ENCODE results near the gene COPZ2.
"Not testable (repeated sequence)": the region's sequence is repeated elsewhere in the genome, so short reads cannot be mapped to it uniquely, and the experiment has no call there.

COPZ2 gene, protein sequence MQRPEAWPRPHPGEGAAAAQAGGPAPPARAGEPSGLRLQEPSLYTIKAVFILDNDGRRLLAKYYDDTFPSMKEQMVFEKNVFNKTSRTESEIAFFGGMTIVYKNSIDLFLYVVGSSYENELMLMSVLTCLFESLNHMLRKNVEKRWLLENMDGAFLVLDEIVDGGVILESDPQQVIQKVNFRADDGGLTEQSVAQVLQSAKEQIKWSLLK

DNA sequence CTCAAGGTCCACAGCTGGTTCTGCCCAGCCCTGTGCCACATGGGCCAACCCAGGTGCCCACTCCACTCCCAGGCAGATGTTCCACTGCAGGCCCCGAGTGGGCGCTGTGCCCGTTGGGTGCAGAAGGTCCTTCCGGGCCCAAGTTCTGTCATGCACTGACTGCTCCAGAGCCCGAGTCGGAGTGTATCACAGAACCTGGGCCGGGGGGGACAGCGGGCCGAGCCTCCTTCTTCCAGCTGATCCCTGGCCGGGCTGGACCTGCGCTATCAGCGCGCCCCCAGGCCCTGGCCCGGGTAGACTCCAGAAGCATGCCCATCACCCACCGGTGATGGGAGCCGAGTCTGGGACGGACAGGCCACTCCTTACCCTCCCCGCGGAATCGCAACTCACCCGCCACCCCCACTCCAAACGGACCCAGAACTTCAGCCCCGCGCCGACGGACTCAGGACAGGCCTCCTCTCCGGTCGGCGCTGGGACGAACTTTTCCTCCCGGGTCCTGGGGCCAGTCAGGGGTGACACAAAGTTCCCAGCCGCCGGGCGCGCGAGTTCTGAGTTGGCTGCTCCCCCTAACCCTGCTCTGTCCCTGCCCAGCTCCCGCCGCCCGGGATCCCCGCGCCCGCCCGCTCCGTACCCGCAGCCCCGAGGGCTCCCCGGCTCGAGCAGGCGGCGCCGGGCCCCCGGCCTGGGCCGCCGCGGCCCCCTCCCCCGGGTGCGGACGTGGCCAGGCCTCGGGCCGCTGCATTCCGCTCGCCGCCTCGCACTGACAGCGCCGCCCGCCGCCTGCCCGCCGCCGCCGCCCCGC, at the start of gene COPZ2:
Gene COPZ2 (minus strand): TSS at position 762 of the 802 bp plus-strand sequence. CDS start 20 bp downstream, at position 742.
- peak; percentile 62 for DNase-seq

DNA sequence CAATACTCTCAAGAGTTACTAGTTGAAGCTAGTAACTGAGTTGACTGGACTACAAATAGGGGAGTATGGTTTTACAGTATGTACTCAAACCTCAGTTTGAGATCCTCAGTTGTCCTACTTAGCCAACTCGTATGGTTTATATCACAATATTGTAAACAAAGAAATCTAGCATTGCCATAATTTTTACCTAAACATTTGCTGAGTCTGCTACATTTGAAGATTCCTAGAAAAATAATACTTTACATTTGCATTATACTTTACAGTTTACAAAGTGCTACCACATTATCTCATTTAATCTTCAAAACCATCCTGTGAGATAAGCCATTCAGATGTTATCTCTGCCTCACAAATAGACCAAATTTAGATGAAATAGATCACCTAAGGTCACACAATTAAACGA, 47.3 kb upstream of the COPZ2 start:
- no peak for DNase-seq

DNA sequence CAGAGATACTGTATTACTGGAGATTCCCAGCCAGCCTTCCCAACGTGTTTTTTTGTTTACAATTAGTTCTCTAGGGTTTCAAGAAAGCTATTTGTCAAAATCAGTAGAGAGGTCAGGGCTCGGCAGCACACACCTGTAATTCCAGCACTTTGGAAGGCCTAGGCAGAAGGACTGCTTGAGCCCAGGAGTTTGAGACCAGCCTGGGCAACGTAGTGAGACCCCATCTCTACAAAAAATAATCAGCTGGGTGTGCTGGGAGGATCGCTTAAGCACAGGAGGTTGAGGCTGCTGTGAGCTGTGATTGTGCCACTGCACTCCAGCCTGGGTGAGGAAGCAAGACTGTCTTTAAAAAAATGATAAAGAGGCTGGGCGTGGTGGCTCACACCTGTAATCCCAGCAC, 44.3 kb upstream of the COPZ2 start:
- DNase-seq, result no peak

DNA sequence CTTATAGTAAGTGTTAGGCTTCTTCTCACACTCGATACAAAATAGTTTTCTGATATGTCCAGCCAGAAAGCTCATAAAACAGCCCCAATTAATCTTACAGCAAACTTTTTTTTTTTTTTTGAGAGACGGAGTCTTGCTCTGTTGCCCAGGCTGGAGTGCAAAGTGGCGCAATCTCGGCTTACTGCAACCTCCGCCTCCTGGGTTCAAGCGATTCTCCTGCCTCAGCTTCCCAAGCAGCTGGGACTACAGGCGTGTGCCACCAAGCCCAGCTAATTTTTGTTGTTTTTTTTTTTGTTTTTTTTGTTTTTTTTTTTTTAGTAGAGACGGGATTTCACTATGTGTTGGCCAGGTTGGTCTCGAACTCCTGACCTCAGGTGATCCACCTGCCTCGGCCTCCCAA, 39.6 kb upstream of the COPZ2 start:
- not testable (repeated sequence) for DNase-seq

DNA sequence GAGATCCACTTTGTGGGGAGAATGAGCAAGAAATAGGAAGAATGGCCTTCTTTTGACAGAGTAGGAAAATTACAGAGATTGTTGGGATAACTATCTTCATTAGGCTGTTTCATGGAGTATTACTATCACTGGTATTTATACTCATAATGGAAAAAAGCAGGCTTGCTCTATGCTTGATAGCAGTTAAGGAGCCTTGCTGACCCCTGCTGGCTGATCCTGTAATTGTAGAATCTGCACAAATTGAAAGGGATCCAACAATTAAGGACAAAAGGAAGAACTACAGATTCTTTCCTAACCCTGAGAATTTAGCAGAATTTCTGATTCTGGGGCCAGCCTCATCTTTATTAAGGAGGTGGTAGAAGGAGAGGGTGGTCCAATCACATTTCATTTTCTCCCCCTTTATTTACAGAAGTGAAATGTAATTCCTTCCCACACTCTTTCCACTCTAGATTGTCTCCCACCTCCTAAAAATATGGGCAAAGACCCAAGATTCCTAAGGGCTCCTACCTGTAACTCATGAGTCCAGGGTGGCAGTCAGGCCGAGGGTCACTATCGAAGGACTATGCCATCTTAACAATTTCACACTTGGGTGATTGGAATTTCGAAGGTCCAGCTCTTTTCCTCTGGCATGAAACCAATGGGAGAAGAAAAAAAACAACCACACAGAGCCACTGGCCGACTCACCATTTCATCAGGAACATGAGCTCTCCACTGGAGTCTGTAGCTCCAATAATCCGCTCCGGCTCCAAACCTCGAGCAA, 36.9 kb upstream of the COPZ2 start:
- peak; percentile 71 for DNase-seq

DNA sequence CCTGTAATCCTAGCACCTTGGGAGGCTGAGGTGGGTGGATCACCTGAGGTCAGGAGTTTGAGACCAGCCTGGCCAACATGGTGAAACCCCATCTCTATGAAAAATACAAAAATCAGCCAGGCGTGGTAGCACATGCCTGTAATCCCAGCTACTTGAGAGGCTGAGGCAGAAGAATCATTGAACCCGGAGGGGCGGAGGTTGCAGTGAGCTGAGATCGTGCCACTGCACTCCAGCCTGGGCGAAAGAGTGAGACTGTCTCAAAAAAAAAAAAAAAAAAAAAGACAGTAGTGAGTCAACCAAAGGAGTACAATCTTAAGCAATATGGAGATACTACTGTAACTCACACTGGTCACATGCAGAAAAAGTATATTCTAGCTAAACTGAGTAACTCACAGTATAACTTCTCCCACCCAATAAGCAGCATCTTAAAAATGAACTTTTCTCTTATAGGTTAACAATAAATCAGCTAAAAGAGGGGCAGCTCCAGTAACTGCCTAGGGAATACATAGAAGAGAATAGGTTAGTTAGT, 36.0 kb upstream of the COPZ2 start:
- DNase-seq, result not testable (repeated sequence)

DNA sequence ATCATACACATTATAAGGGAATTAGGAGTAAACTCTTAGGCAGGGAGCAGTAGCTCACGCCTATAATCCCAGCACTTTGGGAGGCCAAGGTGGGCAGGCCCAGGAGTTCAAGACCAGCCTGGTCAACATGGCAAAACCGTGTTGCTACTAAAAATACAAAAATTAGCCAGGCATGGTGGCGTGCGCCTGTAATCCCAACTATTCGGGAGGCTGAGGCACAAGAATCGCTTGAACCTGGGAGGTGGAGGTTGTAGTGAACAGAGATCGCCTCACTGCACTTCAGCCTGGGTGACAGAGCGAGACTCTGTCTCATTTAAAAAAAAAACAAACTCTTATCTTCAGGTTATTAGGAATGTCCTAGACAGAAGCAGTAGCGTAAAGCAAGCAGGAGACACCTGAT, 35.2 kb upstream of the COPZ2 start:
- not testable (repeated sequence) for DNase-seq

DNA sequence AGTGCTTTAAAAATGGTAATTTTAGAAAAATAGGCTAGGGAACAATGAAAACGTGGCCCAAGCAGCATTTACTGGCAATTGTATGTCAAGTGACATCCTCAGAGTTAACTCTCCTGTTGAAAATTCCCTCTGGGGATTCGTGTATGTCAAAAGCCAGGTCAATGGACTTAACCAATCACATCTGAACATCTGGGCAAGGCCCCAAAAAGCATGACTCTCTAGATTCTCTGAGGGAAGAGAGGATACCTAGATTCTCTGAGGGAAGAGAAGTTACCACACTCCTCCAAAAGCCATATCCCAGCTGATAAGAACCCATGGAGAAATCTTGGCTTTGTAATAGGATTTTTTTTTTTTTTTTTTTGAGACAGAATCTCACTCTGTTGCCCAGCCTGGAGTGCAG, 34.1 kb upstream of the COPZ2 start:
- DNase-seq, result no peak

DNA sequence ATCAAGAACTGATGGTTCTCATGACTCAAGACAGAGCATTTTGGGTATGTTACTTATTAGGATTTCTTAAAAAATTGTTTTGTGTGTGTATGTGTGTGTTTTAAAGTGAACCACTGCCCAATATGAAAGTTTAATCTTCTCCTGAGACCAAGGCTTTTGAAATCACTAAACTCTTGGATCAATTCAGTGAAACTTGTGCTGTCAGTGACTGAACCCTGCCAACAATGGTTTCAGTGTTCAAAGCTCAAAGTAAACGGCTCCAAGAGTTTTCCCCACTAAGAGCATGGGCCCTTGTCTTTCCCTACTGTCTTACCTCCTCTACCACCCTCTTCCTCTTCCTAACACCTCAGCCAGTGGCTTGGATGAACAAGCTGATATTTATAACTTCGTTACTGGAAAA, 32.6 kb upstream of the COPZ2 start:
- DNase-seq, result no peak

DNA sequence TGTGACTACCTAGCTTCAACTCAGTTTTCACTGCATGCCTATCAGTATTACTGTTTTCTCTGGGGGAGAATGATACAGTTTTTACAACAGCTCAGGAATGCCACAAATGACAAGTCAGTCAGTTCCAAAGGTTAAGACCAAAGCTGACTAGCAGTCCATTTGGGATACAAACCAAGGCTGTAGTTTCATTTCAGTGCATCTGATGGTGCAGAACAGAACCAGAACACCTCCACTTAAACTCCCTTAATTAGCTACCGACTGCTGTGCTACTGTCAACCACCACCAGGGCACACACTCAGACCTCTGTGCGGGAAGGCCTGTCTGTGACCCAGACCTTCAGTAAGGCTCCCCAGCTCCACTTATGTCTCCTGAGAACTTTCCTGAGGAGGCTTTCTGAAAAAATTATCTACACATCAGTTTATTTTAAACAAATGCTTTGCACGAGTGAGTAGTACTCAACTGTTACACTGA, 30.9 kb upstream of the COPZ2 start:
- DNase-seq, result no peak

DNA sequence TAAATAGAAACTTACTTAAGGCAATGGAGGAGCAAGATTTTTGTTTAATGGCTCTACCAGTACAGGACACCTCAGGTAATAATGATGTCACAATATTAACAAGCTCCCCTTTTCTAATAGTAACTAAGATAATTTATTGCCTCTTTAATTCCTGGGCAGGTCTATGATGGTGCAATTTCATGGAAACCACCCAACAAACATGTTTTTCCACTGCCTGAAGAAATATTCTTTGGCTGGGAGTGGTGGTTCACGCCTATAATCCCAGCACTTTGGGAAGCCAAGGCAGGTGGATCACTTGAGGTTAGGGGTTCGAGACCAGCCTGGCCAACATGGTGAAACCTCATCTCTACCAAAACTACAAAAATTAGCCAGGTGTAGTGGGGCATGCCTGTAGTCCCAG, 30.2 kb upstream of the COPZ2 start:
- not testable (repeated sequence) for DNase-seq

DNA sequence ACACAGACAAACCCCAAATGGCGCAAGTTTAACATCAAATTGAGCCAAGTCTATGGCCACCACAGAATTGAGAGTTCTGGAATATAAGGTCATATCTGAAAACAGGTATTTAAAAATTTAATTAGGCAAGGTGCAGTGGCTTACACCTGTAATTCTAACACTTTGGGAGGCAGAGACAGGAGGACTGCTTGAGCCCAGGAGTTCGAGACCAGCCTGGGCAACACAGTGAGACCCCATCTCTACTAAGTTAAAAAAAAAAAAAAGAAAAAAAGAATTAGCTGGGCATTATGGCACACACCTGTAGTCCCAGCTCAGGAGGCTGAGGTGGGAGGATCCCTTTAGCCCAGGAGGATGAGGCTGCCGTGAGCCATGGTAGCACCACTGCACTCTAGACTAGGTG, 29.6 kb upstream of the COPZ2 start:
- no peak for DNase-seq

DNA sequence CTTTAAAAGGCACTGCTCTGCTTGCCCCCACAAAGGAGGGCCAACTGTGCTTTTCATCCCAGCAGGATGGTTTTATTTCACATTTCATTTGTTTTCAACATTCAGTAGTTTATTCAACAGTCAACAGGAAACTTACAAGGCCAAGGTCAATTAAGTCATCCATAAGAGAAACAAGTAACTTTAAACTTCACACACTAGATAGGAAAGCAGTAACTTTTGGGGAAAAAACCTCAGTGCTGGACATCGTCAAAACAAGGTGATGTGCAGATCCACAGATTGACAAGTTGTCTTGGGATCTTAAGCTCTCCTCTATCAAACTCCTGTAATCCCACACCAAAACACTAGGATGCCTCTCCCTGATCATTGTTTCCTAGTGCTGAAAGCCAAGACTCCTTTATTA, 29.1 kb upstream of the COPZ2 start:
- DNase-seq, result no peak

DNA sequence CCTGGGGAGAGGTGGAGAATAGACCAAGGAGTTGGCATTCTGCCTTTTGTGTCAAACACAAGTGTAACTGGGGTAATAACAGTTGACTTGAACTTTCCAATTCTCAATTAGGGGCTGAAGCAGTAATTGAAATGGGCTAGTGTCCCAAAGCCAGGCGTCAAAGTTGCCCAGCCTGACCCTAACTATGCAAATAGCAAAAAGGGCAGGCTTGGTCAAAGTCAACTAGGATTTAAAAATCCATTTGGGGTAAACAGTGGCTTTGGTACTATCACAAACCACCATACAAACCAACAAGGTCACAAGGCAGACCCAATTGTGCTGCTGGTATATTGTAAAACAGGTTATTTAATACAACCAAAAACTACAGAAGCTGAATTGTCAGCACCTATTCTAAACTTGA, 28.6 kb upstream of the COPZ2 start:
- DNase-seq, result no peak

DNA sequence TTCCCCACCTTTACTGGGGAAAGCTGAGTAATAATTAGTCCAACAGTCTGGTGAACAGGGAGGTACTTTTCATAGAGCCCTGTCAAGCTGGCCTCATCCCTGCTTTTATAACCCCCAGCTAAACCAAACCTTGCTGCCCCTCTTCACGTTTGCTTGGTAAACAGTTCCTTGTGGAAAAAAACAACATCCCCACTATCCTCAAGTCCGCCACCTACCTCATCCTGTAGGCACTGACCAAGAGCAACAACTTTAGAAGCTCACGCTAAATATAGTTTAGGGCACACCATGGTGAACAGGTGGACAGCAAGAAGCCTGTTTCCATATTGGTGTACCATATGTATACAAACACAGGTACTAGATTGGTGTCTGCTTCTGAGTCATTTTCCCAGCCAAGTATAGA, 27.0 kb upstream of the COPZ2 start:
- DNase-seq, result no peak

DNA sequence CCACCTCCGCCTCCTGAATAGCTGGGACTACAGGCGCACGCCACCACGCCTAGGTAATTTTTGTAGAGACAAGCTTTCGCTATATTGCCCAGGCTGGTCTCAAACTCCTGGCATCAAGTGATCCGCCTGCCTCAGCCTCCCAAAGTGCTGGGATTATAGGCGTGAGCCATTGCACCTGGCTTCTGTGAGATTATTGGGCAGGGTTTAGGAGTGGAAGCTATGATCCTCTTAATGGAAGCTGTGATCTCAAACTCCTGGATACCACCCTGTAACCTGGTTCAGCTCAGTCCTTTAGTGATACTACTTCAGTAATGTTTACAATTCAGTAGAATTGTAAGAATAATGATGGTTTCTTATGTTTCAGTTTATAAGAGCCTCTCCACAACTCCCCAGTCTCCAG, 24.7 kb upstream of the COPZ2 start:
- no peak for DNase-seq

DNA sequence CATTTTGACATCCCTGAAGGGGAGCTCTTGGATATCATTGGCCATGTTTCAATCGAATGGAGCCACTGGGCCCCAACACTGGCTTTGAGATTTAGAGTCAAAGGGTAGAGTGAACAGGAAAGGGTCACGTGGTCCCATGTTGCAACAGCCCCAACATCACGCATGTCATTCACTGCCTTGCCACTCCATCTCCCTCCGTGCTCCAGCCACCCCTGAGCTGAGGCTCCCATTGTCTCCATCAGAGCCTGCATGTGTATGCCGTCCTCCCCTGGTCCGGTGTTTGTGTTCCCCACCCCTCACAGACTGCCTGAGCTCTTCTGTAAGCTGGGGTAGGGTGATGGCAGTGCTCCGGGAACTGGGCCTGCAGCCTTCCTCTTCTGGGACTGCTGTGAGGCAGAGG, 22.7 kb upstream of the COPZ2 start:
- no peak for DNase-seq

DNA sequence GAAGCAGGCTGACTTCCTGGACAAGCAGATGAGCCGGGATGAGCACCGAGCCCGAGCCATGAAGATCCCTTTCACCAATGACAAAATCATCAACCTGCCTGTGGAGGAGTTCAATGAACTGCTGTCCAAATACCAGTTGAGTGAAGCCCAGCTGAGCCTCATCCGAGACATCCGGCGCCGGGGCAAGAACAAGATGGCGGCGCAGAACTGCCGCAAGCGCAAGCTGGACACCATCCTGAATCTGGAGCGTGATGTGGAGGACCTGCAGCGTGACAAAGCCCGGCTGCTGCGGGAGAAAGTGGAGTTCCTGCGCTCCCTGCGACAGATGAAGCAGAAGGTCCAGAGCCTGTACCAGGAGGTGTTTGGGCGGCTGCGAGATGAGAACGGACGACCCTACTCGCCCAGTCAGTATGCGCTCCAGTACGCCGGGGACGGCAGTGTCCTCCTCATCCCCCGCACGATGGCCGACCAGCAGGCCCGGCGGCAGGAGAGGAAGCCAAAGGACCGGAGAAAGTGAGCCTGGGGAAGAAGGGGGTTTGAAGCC, 21.6 kb upstream of the COPZ2 start:
- DNase-seq, result no peak

DNA sequence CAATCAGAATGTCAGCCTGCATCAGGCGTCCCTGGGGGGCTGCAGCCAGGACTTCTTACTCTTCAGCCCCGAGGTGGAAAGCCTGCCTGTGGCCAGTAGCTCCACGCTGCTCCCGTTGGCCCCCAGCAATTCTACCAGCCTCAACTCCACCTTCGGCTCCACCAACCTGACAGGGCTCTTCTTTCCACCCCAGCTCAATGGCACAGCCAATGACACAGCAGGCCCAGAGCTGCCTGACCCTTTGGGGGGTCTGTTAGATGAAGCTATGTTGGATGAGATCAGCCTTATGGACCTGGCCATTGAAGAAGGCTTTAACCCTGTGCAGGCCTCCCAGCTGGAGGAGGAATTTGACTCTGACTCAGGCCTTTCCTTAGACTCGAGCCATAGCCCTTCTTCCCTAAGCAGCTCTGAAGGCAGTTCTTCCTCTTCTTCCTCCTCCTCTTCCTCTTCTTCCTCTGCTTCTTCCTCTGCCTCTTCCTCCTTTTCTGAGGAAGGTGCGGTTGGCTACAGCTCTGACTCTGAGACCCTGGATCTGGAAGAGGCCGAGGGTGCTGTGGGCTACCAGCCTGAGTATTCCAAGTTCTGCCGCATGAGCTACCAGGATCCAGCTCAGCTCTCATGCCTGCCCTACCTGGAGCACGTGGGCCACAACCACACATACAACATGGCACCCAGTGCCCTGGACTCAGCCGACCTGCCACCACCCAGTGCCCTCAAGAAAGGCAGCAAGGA, 21.0 kb upstream of the COPZ2 start:
- no peak for DNase-seq

DNA sequence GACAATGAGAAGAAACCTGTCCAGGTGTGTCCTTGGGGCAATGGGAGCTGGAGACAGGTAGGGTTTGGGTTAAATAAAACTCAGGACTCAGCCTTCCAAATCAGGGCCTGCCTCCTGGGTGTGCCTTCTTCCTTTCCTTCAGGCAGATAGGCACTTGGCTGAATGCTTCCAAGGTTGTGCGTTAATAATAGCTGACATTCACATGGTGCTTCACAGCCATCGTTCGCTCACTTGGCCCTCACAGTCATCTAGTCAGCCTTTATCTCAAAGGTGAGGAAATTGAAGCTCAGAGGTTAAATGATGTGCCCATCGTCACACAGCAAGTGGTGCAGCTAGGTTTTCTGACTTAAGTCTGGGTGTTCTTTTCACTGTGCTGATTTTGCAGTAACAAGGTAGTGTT, 20.0 kb upstream of the COPZ2 start:
- DNase-seq, result no peak

DNA sequence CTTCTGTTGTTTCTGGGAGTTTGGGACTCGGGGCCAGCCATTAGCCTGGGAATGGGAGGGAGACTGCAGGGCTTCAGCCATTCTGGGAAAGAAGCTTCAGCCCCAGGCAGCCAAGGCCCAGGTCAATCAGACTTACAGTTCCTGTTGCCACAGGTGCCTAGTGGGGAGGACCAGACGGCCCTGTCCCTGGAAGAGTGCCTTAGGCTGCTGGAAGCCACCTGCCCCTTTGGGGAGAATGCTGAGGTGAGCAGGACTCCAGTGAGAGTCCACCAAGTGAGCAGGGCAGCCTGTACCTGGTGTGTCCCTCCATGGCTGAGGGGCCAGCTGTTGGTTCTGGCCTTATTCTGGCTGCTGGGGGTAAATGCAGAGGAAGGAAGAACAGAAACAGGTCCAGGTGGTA, 19.3 kb upstream of the COPZ2 start:
- DNase-seq, result no peak

DNA sequence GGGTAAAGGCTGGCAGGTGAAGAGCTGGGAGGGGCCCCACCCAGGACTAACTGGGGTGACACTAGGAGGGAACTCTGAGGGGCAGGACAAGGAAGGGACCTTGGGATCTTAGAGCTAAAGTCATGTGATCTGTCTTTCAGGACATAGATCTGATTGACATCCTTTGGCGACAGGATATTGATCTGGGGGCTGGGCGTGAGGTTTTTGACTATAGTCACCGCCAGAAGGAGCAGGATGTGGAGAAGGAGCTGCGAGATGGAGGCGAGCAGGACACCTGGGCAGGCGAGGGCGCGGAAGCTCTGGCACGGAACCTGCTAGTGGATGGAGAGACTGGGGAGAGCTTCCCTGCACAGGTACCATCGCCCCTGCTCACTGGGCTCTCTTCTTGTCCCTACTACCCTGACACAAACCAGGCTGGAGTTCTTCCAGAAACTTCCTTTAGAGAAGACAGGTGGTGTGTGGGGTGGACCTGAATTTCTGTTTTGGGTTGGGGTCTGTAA, 18.7 kb upstream of the COPZ2 start:
- no peak for DNase-seq
